A549 (cell line): ENCODE results near the gene NACA. TPM values are rescaled to one million over a fixed set of nuclear protein-coding genes. Genes with fewer than 3 reads are reported as not detected.

Experiments
- ATAC-seq, 2 experiments: fragments of 200-7000 bp in 1 of 2; fragments of >200 bp in 1 of 2; cut with Nextera tagmentation in 1 of 2; cut with Tn5 transposase in 1 of 2; 3 replicates each; pipeline versions ENCODE4 v1.8.0 to v1.9.1; 2018 to 2020; ENCODE audit warnings: mild to moderate bottlenecking in 1 of 2, moderate library complexity in 1 of 2
- CTCF ChIA-PET: fragments of 300-600 bp; sonication (Branson Sonifier 250); formaldehyde crosslinking; extraction: SDS; loops from one replicate; lab custom pipeline; 2021; ENCODE audit warnings: antibody characterized with exemption, inconsistent platforms; lab: Yijun Ruan, JAX
- POLR2A ChIA-PET: fragments of 350-600 bp; formaldehyde crosslinking; extraction: SDS; loops from one replicate; lab custom pipeline; 2021; ENCODE audit warnings: antibody characterized with exemption, inconsistent platforms; lab: Yijun Ruan, JAX
- DNase-seq, 2 experiments: peaks; one replicate each; pipeline versions ENCODE4 v3.0.0 to v3.0.0-alpha.2; 2011 to 2016; ENCODE audit warnings: low read depth in 1 of 2, low spot score in 1 of 2
- FAIRE-seq: peaks from 2 replicates; lab custom pipeline; 2011; peaks lifted over from hg19 to GRCh38; lab: Jason Lieb, UNC
- H3K27ac ChIP-seq, 2 experiments: fragments of >200 bp; sonication (Bioruptor Twin); formaldehyde crosslinking; 3 replicates each; pipeline ENCODE4 v1.5.1; 2016 to 2017
- H3K4me1 ChIP-seq: fragments of >200 bp; sonication (Bioruptor Twin); formaldehyde crosslinking; 3 replicates; pipeline ENCODE4 v1.6.1; 2016
- H3K4me2 ChIP-seq: fragments of >200 bp; sonication (Bioruptor Twin); formaldehyde crosslinking; 3 replicates; pipeline ENCODE4 v1.6.1; 2016
- H3K4me3 ChIP-seq: fragments of >200 bp; sonication (Bioruptor Twin); formaldehyde crosslinking; 3 replicates; pipeline ENCODE4 v1.5.1; 2016
- H3K9me3 ChIP-seq: fragments of >200 bp; sonication (Bioruptor Twin); formaldehyde crosslinking; 3 replicates; pipeline ENCODE4 v1.6.1; 2016
- ATOH8 ChIP-seq: fragments of 250-450 bp; sonication (Bioruptor Pico); IDR thresholded peaks from 2 replicates; pipeline ENCODE4 v1.5.0; 2020; ENCODE audit warnings: low read depth, mild to moderate bottlenecking, moderate library complexity
- CBX2 ChIP-seq: fragments of 200-600 bp; sonication (generic); IDR thresholded peaks from 2 replicates; pipeline ENCODE4 v1.6.1; 2016; ENCODE audit warnings: low read depth, mild to moderate bottlenecking, borderline replicate concordance
- E2F6 ChIP-seq: IDR thresholded peaks from 2 replicates; pipeline ENCODE4 v1.6.1; 2012; ENCODE audit warnings: low read depth, borderline replicate concordance
- EP300 ChIP-seq, 2 experiments: fragments of >200 bp; sonication (Bioruptor Twin); formaldehyde crosslinking; IDR thresholded peaks; 2 replicates in 1 of 2; 3 replicates in 1 of 2; pipeline ENCODE4 v1.6.1; 2016 to 2017
- FOSL2 ChIP-seq, 2 experiments: fragments of 450-650 bp in 1 of 2; fragments of >200 bp in 1 of 2; sonication (Bioruptor Twin) in 1 of 2; formaldehyde crosslinking; IDR thresholded peaks; 2 replicates each; pipeline versions ENCODE4 v1.5.0 to v1.6.1; 2016 to 2020; ENCODE audit warnings: mild to moderate bottlenecking in 1 of 2, moderate library complexity in 1 of 2
- FOXS1 ChIP-seq: fragments of 250-450 bp; sonication (Bioruptor Pico); IDR thresholded peaks from 2 replicates; pipeline ENCODE4 v1.5.0; 2020; ENCODE audit warnings: mild to moderate bottlenecking, moderate library complexity
- HDAC2 ChIP-seq: fragments of 200-600 bp; sonication (generic); IDR thresholded peaks from 2 replicates; pipeline ENCODE4 v1.6.1; 2016
- MAZ ChIP-seq: fragments of 150-350 bp; IDR thresholded peaks from 2 replicates; pipeline ENCODE4 v1.6.1; 2014; ENCODE audit warnings: antibody characterized with exemption, low read depth, low read length, borderline replicate concordance
- NR3C1 ChIP-seq: fragments of >200 bp; sonication (Bioruptor Twin); formaldehyde crosslinking; IDR thresholded peaks from 3 replicates; pipeline ENCODE4 v1.6.1; 2017
- PBX3 ChIP-seq: IDR thresholded peaks from 2 replicates; pipeline ENCODE4 v1.6.1; 2012
- POLR2A ChIP-seq: IDR thresholded peaks from 2 replicates; pipeline ENCODE4 v1.6.1; 2012; ENCODE audit warnings: mild to moderate bottlenecking, low read length
- POLR2AphosphoS2 ChIP-seq: conservative IDR thresholded peaks from 2 replicates; pipeline ENCODE4 v1.6.1; 2012; ENCODE audit warnings: low read length, improper control_type of control experiment, inconsistent platforms
- RCOR1 ChIP-seq: fragments of 150-350 bp; IDR thresholded peaks from 2 replicates; pipeline ENCODE4 v1.6.1; 2014; ENCODE audit warnings: antibody characterized with exemption, low read length, low read depth
- SMC3 ChIP-seq: fragments of >200 bp; sonication (Bioruptor Twin); formaldehyde crosslinking; IDR thresholded peaks from 3 replicates; pipeline ENCODE4 v1.6.1; 2018; ENCODE audit warnings: inconsistent platforms
- TP53 ChIP-seq: fragments of 250-450 bp; sonication (Bioruptor Pico); IDR thresholded peaks from 2 replicates; pipeline ENCODE4 v1.5.0; 2021; ENCODE audit warnings: mild to moderate bottlenecking, moderate library complexity
- WGBS: methylation state at CpG from one replicate; pipeline ENCODE4 v1.1.6; 2017; ENCODE audit errors: missing lambda C conversion rate; 5-methylcytosine and 5-hydroxymethylcytosine counted together
- polyA plus RNA-seq, 4 experiments: library from polyadenylated mRNA; depleted of rRNA in 3 of 4; stranded (reverse); fragments of >200 nt; fragmentation: RNase III in 1 of 4; extraction: RNeasy Plus Mini Kit Qiagen cat#74134 plus additional on column Dnase treatment in 1 of 4; gene quantifications; 2 replicates in 3 of 4; 3 replicates in 1 of 4; pipeline ENCODE4 v1.2.3, GENCODE V29; 2011 to 2017
- TF ChIP-seq, protein P1 (sequence below): fragments of 250-450 bp; sonication (Bioruptor Pico); IDR thresholded peaks from 2 replicates; pipeline ENCODE4 v1.5.0; 2021; ENCODE audit warnings: mild to moderate bottlenecking, moderate library complexity, borderline replicate concordance
- TF ChIP-seq, protein P2 (sequence below): fragments of 450-650 bp; IDR thresholded peaks from 2 replicates; pipeline ENCODE4 v1.6.1; 2014; ENCODE audit warnings: antibody characterized with exemption

The NACA gene
- polyA plus RNA-seq, 2 of the 4 experiments (the other 2 are of a cell fraction), result 1,560 to 2,331 TPM

GRCh38 chr12:56679883-56680575 lies 45.1 kb downstream of the NACA start:
- POLR2A ChIA-PET, result no interaction called here
- no peak for DNase-seq
- CTCF ChIA-PET, result interaction anchor here (0.6 to 4.3 kb wide), 3 partner anchors 17 to 198 kb away, joined by 3 to 20 read pairs (median 4); no protein-coding TSS in a partner anchor
- Histone ChIP-seq H3K4me3 (no peak overlapping the region), H3K4me2 (no peak overlapping the region), H3K27ac (no peak overlapping the region), H3K4me1 (peaks cover 48% of the 10 kb centered on the region), H3K9me3 (no peaks in the 10 kb centered on the region)
- FAIRE-seq, result no peak
- TF ChIP-seq CBX2 (no peak), RCOR1 (no peak), POLR2A (no peak), ATOH8 (CRISPR knock-in tag) (no peak), NR3C1 (no peak)
- TF ChIP-seq, protein P1, sequence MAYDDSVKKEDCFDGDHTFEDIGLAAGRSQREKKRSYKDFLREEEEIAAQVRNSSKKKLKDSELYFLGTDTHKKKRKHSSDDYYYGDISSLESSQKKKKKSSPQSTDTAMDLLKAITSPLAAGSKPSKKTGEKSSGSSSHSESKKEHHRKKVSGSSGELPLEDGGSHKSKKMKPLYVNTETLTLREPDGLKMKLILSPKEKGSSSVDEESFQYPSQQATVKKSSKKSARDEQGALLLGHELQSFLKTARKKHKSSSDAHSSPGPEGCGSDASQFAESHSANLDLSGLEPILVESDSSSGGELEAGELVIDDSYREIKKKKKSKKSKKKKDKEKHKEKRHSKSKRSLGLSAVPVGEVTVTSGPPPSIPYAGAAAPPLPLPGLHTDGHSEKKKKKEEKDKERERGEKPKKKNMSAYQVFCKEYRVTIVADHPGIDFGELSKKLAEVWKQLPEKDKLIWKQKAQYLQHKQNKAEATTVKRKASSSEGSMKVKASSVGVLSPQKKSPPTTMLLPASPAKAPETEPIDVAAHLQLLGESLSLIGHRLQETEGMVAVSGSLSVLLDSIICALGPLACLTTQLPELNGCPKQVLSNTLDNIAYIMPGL (CRISPR knock-in tag), result no peak
- no peak for ATAC-seq
- WGBS, result 88% methylated on average over 13 of the region's 13 CpGs

GRCh38 chr12:56678852-56679251 lies 46.2 kb downstream of the NACA start:
- Histone ChIP-seq H3K9me3 (no peaks in the 10 kb centered on the region), H3K4me1 (peaks cover 38% of the 10 kb centered on the region), H3K4me2 (no peak overlapping the region), H3K4me3 (no peak overlapping the region), H3K27ac (0 out of 6 replicates have a peak overlapping the region, but pooled peaks of 1 of the 2 experiments have one; percentile 16)
- FAIRE-seq, result no peak
- no peak for DNase-seq
- WGBS, result 82% methylated on average over 2 of the region's 2 CpGs
- ChIA-PET CTCF (interaction anchor here (1.1 to 4.3 kb wide), 3 partner anchors 16 to 413 kb away, joined by 3 to 20 read pairs (median 3); no protein-coding TSS in a partner anchor), POLR2A (interaction anchor here (1.2 kb wide), 1 partner anchor 9 kb away, joined by 5 read pairs; the partner anchor contains the start of gene PTGES3)
- TF ChIP-seq TP53 (CRISPR knock-in tag) (no peak), POLR2AphosphoS2 (no peak), FOSL2 (IDR thresholded peaks at IDR 0.05) (no peak), FOSL2 (CRISPR knock-in tag; IDR thresholded peaks at IDR 0.05) (no peak), SMC3 (no peak)
- TF ChIP-seq, protein P2, sequence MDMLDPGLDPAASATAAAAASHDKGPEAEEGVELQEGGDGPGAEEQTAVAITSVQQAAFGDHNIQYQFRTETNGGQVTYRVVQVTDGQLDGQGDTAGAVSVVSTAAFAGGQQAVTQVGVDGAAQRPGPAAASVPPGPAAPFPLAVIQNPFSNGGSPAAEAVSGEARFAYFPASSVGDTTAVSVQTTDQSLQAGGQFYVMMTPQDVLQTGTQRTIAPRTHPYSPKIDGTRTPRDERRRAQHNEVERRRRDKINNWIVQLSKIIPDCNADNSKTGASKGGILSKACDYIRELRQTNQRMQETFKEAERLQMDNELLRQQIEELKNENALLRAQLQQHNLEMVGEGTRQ, result no peak
- no peak for ATAC-seq

DNA sequence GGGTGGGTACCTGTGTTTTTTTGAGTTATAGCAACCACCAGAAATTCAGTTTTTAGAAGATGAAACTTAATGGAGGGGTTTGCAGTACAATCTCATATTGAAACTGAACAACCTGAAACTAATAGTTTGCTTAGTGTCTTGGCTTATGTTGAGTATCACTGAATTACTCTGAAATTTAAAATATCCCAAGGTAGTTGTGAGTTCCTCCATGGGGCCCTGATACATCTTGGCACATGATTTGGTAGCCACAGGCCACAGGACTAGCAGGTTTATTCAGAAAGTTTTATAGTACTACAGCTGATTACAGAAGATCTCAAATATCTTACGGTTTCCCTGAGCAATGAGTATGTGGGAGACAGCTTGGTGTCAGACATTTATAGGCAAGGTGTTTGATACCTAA lies 47.4 kb downstream of the NACA start:
- WGBS, result 76% methylated on average over 1 of the region's 1 CpG
- ATAC-seq (no peak), FAIRE-seq (no peak), DNase-seq (no peak)
- Histone ChIP-seq H3K4me3 (no peak overlapping the region), H3K4me1 (peaks cover 48% of the 10 kb centered on the region), H3K27ac (no peak overlapping the region), H3K4me2 (no peak overlapping the region), H3K9me3 (no peaks in the 10 kb centered on the region)
- POLR2A ChIA-PET, result interaction anchor here (0.7 to 1.4 kb wide), 3 partner anchors 10 to 21 kb away, joined by 3 to 6 read pairs (median 5); partner anchors contain the start of gene PTGES3
- TF ChIP-seq MAZ (no peak), HDAC2 (no peak), TP53 (CRISPR knock-in tag) (no peak), EP300 (IDR thresholded peaks at IDR 0.05) (no peak), E2F6 (no peak), ATOH8 (CRISPR knock-in tag) (no peak), FOXS1 (no peak), PBX3 (no peak)
- TF ChIP-seq, protein P2, result no peak
- CTCF ChIA-PET, result interaction anchor here (1.1 to 4.3 kb wide), 2 partner anchors 42 to 414 kb away, joined by 3 to 20 read pairs; no protein-coding TSS in a partner anchor
